Measurements from ENCODE around the gene GNG12. TPM values are rescaled to one million over a fixed set of nuclear protein-coding genes. Genes with fewer than 3 reads are reported as not detected.

Gene GNG12
- total RNA-seq, 1 experiment from 2014 or later, result 14.3 TPM

- no peak overlapping the region for H2BK120ac ChIP-seq (ENCODE audit: low read depth, low read length, poor library complexity, severe bottlenecking)
- no peak overlapping the region for H2AFZ ChIP-seq (ENCODE audit: low read length)
- H3K9ac ChIP-seq (ENCODE audit: extremely low read depth, insufficient read length, low read length), result no peak overlapping the region
- no peaks in the 10 kb centered on the region for H3K79me1 ChIP-seq (ENCODE audit: insufficient read depth, low read depth, low read length, poor library complexity, severe bottlenecking)
- H4K5ac ChIP-seq (ENCODE audit: insufficient read length, low read depth, low read length), result no peak overlapping the region
- H3K14ac ChIP-seq (ENCODE audit: insufficient read depth, low read length), result no peak overlapping the region
- no peak overlapping the region for H3T11ph ChIP-seq (ENCODE audit: low read length)
- H3K36me3 Mint-ChIP-seq (ENCODE audit: insufficient read depth in 1 of 3, low read depth in 3 of 3), result no peaks in the 10 kb centered on the region
- H3K4me1 ChIP-seq (ENCODE audit: insufficient read depth, low read length), result peaks cover 23% of the 10 kb centered on the region
- DNase-seq, result no peak
- H3K27ac ChIP-seq (ENCODE audit: insufficient read length, low read depth, low read length), result no peak overlapping the region
- H3K4me1 Mint-ChIP-seq, result peaks cover 74 to 90% of the 10 kb centered on the region in 2 experiments
- no peaks in the 10 kb centered on the region for H3K27me3 Mint-ChIP-seq (ENCODE audit: low read depth)
- WGBS (ENCODE audit: extremely low coverage, insufficient read length, low lambda C conversion rate), result no CpG with 5 or more reads among the region's 4 CpGs
- no peak overlapping the region for H3K4me2 ChIP-seq (ENCODE audit: insufficient read depth, insufficient read length, low read length)
- no peak overlapping the region for H2AK5ac ChIP-seq (ENCODE audit: insufficient read length, low read length)
- H4K8ac ChIP-seq (replicated peaks; ENCODE audit: insufficient read length, low read depth, low read length), result no peak overlapping the region
- H4K20me1 ChIP-seq (ENCODE audit: control insufficient read depth, insufficient read depth, insufficient read length), result no peaks in the 10 kb centered on the region
- no peak overlapping the region for H3K4ac ChIP-seq (ENCODE audit: low read depth, low read length)
- H3K9me3 ChIP-seq (ENCODE audit: control insufficient read depth, low read depth, low read length), result no peaks in the 10 kb centered on the region
- no peak overlapping the region for H3K56ac ChIP-seq (ENCODE audit: insufficient read length, low read depth, low read length)
- no peak overlapping the region for H2BK5ac ChIP-seq (ENCODE audit: insufficient read length, low read length)
- H3K23me2 ChIP-seq (ENCODE audit: insufficient read length, low read depth, low read length, poor library complexity, severe bottlenecking), result no peaks in the 10 kb centered on the region
- H3K27ac Mint-ChIP-seq, result peak overlapping the region in 1 of 3 experiments; percentile 20; a peak in 2 of 7 replicates
- H3K79me2 ChIP-seq (ENCODE audit: insufficient read depth, low read length), result no peaks in the 10 kb centered on the region
- no peaks in the 10 kb centered on the region for H3K27me3 ChIP-seq (ENCODE audit: insufficient read depth, low read length)
- no peak overlapping the region for H4K91ac ChIP-seq (ENCODE audit: insufficient read length, low read depth, low read length)
- no peaks in the 10 kb centered on the region; a peak in 1 of 5 replicates for H3K9me3 Mint-ChIP-seq
- no peak overlapping the region for H3K18ac ChIP-seq (ENCODE audit: insufficient read length, low read depth, low read length)
- H3K4me3 Mint-ChIP-seq, result peak overlapping the region in 1 of 2 experiments; percentile 16; a peak in 3 of 5 replicates
- H2BK20ac ChIP-seq (ENCODE audit: low read depth, low read length, poor library complexity, severe bottlenecking), result no peak overlapping the region
- no peak overlapping the region for H2BK12ac ChIP-seq (ENCODE audit: insufficient read length, low read depth, low read length)
- H2BK15ac ChIP-seq (ENCODE audit: low read depth, low read length), result no peak overlapping the region
- no peak overlapping the region for H3K23ac ChIP-seq (ENCODE audit: insufficient read length, low read depth, low read length)
- no peak for TF ChIP-seq CTCF (conservative IDR thresholded peaks at IDR 0.05)
Observed at GRCh38 chr1:67747671-67748546, 85.4 kb downstream of the GNG12 start.

All from H9 (cell line).